ENCODE results near the gene RSF1. TPM values are rescaled to one million over a fixed set of nuclear protein-coding genes. Genes with fewer than 3 reads are reported as not detected.
A peak's percentile ranks its signal among the peaks of the same experiment; 100 is the strongest.

RSF1 gene
- total RNA-seq, 2 donors from 2014 or later, result 37.6 to 45.7 TPM

DNA sequence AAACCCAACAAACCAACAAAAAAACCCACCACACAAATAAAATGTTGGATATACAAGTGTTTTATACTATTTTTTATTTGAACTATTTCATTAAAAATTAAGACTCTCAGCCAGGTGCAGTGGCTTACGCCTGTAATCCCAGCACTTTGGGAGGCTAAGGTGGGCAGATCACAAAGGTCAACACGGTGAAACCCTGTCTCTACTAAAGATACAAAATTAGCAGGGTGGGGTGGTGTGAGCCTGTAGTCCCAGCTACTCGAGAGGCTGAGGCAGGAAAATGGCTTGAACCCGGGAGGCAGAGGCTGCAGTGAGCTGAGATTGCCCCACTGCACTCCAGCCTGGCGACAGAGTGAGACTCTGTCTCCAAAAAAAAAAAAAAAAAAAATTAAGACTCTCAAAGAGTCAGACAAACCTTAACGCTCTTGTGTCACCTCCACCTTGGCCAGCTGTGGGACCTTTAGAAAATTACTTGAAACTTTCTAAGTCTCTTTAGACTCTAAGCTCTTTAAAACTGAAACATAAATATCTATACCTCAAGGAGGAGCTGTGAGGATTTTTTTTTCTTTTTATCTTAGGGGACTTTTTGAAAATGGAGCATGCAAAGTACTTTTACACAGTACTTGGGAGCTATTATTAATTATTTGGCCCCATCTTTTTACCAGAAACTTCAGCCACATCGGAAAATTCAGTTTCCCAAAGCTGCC lies 114.5 kb downstream of the RSF1 start:
- intact Hi-C loops (cut with DNase I), result no loop called here
- ATAC-seq (no peak), DNase-seq (no peak)

DNA sequence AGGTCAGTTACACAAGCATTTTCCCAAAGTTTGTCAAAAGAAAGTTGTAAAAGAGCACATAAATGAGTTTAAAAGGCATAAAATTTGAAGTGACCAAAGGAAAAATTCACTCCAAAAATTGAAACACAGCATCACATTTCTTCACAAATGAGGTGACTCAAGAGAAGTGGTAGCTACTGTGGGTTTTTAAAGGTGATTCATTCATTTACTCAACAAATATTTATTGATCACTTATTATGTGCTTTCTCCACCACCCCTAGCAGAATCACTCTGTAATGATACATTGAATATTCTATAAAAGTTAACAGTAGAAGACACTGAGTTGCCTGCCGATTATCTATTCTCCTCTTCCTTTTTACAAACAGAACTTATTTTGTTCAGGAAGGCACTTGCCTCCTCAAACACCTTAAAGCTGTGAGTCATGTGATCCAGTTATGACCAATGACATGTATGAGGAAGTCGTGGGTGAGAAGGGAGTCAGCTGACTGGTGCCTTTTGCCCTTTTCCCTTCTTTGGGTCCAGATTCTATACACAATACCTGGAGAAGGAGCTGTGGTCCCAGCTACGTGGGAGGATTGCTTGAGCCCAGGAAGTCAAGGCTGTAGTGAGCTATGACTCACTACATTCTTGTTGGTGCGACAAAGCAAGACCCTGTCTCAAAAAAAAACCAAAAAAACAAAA lies 115.2 kb downstream of the RSF1 start:
- ATAC-seq (no peak), DNase-seq (no peak)
- intact Hi-C loops (cut with DNase I), result no loop called here

DNA sequence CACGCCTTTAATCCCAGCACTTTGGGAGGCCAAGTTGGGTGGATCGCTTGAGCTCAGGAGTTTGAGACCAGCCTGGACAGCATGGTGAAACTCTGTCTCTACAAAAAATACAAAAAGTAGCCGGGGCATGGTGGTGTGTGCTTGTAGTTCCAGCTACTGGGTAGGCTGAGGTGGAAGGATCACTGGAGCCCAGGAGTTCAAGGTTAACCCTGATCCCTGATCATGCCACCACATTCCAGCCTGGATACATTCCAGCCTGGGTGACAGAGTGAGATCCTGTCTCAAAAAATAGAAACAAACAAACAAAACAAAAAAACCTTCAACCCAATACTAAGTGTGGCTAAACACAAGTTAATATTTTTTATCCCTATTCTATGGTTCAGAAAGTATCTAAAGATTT lies 116.5 kb downstream of the RSF1 start:
- intact Hi-C loops (cut with DNase I), result no loop called here
- ATAC-seq, result no peak
- no peak for DNase-seq

DNA sequence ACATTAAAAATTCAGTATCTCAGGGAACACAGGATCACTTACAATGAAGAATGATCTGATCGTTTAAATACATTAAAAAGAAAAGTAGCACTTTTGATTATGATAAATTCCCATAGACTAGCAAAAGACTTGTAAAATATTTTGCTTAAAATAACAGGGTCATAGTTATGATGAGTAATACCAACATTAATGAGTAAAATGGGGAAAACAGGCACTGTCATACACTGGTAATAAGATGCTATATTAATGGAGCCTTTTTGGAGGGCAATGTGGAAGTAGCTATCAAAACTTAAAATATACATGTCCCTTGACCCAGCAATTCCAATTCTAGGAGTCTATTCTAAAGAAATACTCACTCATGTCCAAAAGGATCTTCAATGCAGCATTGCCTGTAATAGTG lies 121.1 kb downstream of the RSF1 start:
- no peak for ATAC-seq
- intact Hi-C loops (cut with DNase I), result no loop called here
- DNase-seq, result no peak

DNA sequence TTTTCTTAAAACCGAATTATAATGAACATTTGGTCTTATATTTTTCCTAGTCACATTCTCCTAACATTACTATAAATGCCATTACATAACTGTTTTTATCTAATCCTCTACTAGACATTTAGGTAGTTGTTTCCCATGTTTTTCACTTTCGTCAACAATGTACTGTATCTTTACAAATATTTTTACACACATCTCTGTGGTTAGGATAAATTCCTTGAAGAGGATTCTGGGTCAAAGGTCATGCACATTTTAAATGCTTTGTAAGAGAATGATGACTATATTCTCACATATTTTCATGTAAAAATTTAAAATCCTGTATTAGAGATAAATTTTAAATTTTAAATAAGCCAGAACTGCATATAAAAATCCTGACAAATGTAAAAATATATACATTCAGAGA lies 121.6 kb downstream of the RSF1 start:
- ATAC-seq, result no peak
- DNase-seq, result no peak
- intact Hi-C loops (cut with DNase I), result no loop called here

DNA sequence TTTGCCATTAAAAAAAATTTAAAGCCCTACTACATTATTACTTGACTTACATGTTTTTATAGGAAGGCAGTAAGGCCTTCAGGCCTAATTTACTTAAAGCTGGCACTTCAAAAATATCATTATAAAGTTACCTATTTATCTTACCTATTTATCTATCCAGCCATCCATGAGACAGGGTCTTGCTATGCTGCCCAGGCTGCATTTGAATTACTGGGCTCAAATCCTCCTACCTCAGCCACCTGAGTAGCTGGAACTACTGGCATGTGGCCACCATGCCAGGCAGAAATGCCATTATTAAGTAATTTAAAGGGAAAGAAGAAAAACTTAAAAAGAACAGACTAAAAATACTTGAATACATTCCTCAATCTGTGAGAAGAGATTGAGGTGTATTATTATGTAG lies 122.7 kb downstream of the RSF1 start:
- no peak for DNase-seq
- intact Hi-C loops (cut with DNase I), result no loop called here
- ATAC-seq, result no peak

DNA sequence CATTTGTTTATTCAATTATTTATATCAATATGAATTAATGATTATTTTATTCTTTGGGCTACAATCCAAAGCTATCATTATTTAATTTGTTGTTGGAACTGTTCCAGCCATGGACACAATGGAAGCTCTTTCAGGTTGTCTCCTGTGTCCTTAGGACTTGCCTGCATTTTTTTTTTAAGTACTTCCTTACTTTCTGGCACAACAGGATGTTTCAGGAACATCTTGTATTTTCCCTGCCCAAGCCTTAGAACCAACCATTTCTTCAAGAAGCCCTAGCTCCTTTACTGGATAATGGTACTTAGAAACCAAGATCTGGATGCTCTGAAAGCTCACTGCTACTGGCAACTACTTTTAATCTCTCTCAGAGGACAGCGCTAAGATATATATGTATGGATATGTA lies 125.1 kb downstream of the RSF1 start:
- intact Hi-C loops (cut with DNase I), result no loop called here
- DNase-seq (no peak), ATAC-seq (no peak)

DNA sequence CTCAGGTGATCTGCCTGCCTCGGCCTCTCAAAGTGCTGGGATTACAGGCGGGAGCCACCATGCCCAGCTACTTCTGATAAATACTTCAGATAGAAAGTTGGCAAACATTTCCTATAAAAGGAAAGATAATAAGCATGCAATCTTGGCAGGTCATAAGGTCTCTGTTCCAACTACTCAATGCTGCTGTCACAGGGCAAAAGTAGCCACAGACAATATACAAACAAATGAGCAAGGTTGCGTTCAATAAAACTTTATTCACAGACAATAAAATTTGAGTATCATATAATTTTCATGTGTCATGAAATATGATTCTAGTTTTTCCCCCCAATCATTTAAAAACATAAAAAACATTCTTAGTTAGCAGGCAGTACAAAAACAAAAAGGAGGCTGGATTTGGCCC lies 129.9 kb downstream of the RSF1 start:
- intact Hi-C loops (cut with DNase I), result no loop called here
- ATAC-seq, result no peak
- DNase-seq, result no peak

DNA sequence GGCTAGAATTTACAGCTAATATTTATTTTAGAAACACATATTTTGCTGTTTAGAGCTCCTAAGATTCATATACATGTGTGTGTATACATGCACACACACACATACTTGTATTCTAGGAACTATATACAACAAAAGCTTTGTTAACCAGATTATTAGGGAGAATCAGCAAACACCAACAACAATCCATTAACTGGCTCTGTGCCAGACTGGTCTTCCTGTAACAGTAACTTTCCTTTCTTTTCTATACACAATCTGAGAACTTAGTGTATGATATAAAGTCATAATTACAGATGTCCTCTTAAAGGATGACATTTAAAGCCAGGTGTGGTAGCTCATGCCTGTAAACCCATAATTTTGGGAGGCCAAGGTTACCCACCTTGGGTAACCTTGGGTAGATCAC lies 133.4 kb downstream of the RSF1 start:
- ATAC-seq, result no peak

DNA sequence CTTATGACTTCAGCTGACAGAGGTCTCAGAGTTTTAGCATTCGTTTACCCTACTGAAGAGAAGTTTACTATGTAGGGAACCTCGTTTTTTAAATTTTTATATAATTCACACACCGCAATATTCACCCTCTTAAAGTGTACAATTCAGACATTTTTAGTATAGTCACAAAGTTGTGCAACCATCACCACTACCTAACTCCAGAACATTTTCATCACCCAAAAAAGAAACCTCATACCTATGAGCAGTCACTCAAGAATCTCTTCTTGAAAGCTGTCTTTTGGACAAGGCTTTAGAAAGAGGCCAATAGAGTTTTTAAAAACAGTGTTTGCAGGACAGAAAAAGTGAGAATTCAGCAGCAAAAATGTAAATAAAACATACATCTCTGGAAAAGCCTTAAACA lies 143.4 kb downstream of the RSF1 start:
- ATAC-seq (no peak), DNase-seq (no peak)
- intact Hi-C loops (cut with DNase I), result no loop called here

More for the DNA sequence above, 133.4 kb downstream of the RSF1 start:
- intact Hi-C loops (cut with DNase I), result no loop called here
- DNase-seq, result no peak

DNA sequence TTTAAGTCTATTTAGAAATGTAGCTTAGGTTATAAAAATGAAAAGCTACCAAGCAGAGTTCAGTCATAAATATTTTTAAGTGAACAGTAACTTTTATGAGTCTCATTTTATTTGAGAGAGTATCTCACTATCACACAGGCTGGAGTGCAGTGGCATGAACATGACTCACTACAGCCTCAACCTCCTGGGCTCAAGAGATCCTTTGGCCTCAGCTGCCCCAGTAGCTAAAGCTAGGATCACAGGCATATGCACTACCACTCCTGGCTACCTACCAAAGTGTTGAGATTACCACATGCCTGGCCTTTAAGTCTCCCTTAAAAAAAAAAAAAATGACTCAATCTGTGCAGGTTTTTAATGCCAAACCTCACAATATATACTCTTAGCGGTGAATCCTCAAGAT lies 148.3 kb downstream of the RSF1 start:
- intact Hi-C loops (cut with DNase I), result no loop called here
- DNase-seq, result no peak
- peak in 1 of 2 donors; percentile 93 for ATAC-seq

DNA sequence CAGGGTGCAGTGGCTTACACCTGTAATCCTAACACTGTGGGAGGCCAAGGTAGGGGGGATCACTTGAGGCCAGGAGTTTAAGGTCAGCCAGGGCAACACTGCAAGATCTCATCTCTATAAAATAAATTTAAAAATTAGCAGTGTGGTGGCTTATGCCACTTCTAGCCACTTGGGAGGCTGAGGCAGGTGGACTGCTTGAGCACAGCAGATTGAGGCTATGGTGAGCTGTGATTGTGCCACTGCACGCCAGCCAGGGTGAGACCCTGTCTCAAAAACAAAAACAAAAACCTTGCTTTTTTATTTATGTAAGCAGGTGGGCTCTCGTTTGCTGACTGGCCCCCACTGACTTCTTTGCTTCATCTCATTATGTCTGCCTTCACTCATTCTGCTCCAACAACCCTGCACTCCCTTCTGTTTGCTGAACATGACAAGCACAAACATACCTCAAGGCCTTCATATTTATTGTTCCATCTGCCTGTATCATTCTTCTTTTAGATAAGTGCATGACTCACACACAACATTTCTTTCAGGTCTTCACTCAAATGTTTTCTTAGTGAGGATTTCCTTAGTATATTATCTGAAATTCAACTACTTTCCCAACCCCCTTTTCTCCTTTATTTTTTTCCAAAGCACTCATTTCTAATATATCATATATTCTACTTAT lies 150.5 kb downstream of the RSF1 start:
- intact Hi-C loops (cut with DNase I), result no loop called here
- DNase-seq, result no peak
- peak in 1 of 2 donors; percentile 25 for ATAC-seq

DNA sequence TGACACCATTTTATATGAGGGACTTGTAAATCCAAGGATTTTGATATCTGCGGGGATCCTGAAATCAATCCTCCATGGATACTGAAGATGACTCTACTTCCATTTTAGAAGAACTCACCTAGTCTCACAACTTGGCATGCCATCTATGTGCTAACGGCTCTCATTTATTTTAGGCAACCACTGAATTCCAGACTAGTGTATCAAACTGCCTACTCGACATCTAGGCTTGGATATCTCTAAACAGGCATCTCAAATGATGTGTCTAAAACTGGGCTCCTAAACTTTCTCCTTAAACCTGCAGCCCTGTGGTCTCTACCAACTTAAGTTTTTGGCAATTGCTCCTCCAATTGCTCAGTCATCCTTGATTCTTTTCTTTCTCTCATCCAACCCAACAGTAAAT lies 151.8 kb downstream of the RSF1 start:
- DNase-seq (no peak), ATAC-seq (peak in 1 of 2 donors; percentile 46)
- intact Hi-C loops (cut with DNase I), result no loop called here

DNA sequence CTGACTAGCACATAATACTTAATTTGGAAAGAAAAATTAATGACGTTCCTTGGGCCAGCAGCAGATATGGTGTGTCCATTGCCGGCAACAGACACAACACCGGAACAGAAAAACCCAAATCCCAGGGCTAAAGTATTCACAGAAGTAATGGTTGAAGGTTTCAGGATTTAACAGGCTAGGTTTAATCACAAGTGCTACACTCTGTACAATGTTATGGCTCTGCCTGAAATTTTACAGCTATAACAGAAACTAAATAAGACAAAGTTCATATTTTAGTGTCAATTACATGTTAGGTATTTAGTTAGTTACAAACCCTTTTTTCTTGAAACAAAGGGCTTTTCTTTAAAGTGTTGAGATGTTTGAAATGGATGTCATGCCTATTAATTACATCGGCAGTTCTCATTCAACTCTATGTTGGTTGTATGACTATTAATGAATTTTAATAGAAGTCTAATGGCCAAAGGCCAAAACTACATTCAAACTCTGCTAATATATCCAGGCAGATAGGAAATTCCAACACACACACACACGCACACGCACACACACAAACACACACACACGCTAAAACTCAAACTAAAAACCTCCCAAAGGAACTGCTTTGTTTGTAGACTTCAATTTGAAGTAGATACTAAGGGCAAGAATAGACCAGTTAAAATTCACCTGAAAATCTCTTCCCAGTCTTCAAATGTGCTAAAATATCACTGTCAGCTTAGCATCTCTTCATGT lies 155.1 kb downstream of the RSF1 start:
- intact Hi-C loops (cut with DNase I), result no loop called here
- DNase-seq (no peak), ATAC-seq (no peak)

DNA sequence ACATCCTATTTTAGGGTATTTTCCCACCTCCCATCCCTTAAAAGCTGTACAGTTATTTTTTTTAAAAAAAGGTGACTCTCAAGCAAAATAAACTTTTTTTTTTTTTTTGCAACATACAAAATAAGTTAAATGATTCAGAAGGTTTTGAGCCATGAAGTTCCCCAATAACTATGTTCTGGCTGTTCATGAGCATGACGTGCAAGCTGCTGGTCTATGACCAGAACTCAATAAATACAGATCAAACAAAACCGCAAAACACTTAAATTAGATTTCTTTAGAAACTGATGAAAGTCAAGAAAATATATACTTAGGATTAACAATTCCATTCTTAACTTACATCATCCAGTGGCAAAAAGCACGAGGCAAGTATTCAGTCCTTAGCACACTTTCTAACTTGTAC lies 158.9 kb downstream of the RSF1 start:
- DNase-seq, result no peak
- intact Hi-C loops (cut with DNase I), result no loop called here
- no peak for ATAC-seq

DNA sequence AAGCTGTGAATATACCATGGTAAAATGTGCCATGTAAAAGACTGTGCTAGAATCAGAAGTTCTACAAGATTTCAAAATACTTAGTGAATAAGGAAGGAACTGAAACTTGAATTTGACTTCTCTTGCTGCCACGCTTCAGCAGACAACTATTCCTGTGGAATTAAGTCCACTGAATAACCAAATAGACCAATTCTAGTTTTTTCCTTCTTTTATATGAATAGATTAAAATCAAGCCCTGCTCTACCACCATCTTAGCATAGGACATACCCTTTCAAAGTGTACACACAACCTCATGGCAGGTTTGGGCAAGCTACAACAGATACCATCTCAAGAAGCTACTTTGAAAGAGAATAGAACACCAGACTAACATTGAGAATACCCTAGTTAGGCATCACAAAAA lies 159.6 kb downstream of the RSF1 start:
- ATAC-seq (no peak), DNase-seq (no peak)
- intact Hi-C loops (cut with DNase I), result no loop called here

DNA sequence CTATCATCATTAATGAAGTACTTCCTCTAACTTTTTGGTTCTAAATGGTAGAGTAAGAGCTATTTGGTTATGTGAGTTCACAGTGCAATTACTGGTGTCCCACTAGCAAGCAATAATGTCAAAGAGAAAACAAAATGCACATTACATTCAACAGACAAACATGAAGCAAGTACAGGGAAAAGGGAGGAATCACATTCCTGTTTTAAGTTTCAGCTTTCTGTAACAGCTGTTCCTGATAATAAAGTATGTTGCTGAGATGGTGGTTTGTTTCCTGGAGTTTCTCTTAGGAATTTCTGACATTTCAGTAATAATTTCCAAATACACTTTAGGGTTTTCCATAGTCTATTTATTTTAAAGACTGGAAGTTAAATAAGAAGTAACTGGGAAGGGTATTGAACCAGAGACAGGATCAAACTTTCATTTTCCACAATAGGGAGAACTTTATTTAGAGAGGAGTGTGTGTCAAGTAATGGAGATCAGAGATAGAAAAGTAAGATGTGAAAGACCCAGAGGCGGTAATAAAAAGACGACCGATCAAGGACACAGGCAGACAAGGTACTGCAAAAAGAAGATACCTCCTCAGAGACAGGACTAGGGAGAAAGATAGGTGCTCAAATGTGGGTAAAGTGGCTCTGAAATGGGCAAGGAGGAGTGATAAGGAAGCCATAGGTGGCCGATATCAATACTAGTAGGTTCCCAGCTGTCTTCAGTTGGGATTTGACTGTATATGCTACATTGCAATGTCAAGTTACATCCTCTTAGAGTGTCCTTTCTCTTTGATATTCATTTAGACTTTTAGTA lies 162.1 kb downstream of the RSF1 start:
- intact Hi-C loops (cut with DNase I), result no loop called here
- ATAC-seq (no peak), DNase-seq (no peak)

DNA sequence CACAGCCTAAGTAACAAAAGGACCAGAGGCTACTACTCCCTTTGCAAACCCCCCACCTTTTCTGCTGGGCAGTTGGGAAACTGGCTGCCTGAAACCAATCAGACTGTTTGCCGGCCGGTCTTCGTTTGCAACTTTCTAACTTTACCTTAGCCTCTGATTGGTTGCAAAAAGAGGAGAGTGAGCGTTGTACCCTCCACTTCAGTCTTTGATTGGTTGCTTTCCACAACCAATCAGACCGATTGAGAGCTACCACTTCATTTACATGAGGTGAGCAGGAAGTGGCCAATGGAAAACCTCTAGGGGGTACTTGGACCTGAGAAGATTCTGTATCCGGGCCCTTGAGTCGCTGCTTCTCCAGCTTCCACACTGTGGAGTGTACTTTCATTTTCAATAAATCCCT lies 164.2 kb downstream of the RSF1 start:
- ATAC-seq (no peak), DNase-seq (no peak)
- intact Hi-C loops (cut with DNase I), result no loop called here

DNA sequence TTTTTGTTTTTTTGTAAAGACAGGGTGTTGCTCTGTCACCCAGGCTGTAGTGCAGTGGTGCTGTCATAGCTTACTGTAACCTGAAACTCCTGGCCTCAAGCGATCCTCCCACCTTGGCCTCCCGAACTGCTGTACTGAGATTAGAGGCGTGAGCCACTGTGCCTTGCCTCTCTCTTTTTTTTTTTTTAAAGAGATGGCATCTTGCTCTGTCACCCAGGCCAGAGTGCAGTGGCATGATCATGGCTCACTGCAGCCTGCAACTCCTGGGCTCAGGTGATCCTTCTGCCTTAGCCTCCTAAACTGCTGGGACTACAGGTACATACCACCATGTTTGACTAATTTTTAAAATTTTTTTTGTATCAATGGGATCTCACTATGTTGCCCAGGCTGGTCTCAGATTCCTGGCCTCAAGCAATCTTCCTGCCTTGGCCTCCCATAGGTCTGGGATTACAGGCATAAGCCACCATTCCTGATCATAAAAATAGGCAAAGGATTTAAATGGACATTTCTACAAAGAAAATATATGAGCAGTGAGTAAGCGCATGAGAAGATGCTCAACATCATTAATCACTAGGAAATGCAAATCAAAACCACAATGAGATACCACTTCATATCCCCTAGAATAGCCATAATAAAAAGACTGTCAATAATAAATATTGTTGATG lies 165.6 kb downstream of the RSF1 start:
- intact Hi-C loops (cut with DNase I), result no loop called here
- ATAC-seq, result no peak
- no peak for DNase-seq
